HepG2 (cell line): ENCODE data around the gene PRRT2. TPM values are rescaled to one million over a fixed set of nuclear protein-coding genes. Genes with fewer than 3 reads are reported as not detected.
A peak's percentile ranks its signal among the peaks of the same experiment; 100 is the strongest.

Experiments used
- ATAC-seq: fragments of 200-7000 bp; cut with Tn5 transposase; 3 replicates; pipeline ENCODE4 v1.9.1; 2020; ENCODE audit warnings: mild to moderate bottlenecking, moderate library complexity
- BruUV-seq: library from RNA; stranded (reverse); fragments of 400-500 nt; replicated peaks from 2 replicates; lab custom pipeline; 2021; lab: Mats Ljungman, UMichigan
- CTCF ChIA-PET: fragments of 300-600 bp; formaldehyde crosslinking; extraction: SDS; loops from one replicate; lab custom pipeline; 2021; ENCODE audit warnings: low total read pairs, inconsistent platforms, low intra/inter-chr PET ratio; lab: Yijun Ruan, JAX
- POLR2A ChIA-PET: fragments of 350-600 bp; sonication (Branson Sonifier 250); formaldehyde crosslinking; loops from one replicate; lab custom pipeline; 2020; ENCODE audit warnings: antibody characterized with exemption, inconsistent platforms; lab: Yijun Ruan, JAX
- DNase-seq: peaks from one replicate; pipeline ENCODE4 v3.0.0-alpha.2; 2015; ENCODE audit warnings: low spot score
- FAIRE-seq: peaks from 3 replicates; lab custom pipeline; 2011; peaks lifted over from hg19 to GRCh38; lab: Jason Lieb, UNC
- H2AFZ ChIP-seq: one replicate; pipeline ENCODE4 v1.6.1; 2011; ENCODE audit warnings: low read length, inconsistent platforms
- H3K27ac ChIP-seq: fragments of 300-600 bp; 3 replicates; pipeline ENCODE4 v1.8.0; 2011; ENCODE audit warnings: mixed run types, mild to moderate bottlenecking, mixed read lengths, low read length, inconsistent platforms; ENCODE audit not compliant: insufficient read depth; ENCODE audit errors: extremely low read length
- H3K27me3 ChIP-seq, 2 experiments: fragments of 200-600 bp in 1 of 2; 2 replicates in 1 of 2; 3 replicates in 1 of 2; pipeline versions ENCODE4 v1.6.0 to v1.8.0; 2011; ENCODE audit warnings: low read length in 2 of 2, mild to moderate bottlenecking in 2 of 2, moderate library complexity in 2 of 2, inconsistent platforms in 1 of 2; ENCODE audit not compliant: insufficient read depth in 2 of 2, control insufficient read depth in 1 of 2
- H3K36me3 ChIP-seq, 2 experiments: fragments of 200-600 bp in 1 of 2; replicated peaks in 1 of 2; 2 replicates in 1 of 2; 3 replicates in 1 of 2; pipeline versions ENCODE4 v1.5.1 to v1.8.0; 2011; ENCODE audit warnings: low read length in 2 of 2, inconsistent platforms in 1 of 2; ENCODE audit not compliant: insufficient read depth in 2 of 2, control insufficient read depth in 1 of 2
- H3K4me1 ChIP-seq: 2 replicates; pipeline ENCODE4 v1.5.1; 2012; ENCODE audit warnings: low read length, inconsistent platforms; ENCODE audit not compliant: insufficient read depth
- H3K4me2 ChIP-seq: 2 replicates; pipeline ENCODE4 v1.6.0; 2011; ENCODE audit warnings: low read depth, low read length, inconsistent platforms
- H3K4me3 ChIP-seq, 3 experiments: fragments of 200-600 bp in 1 of 3; sonication (generic), shearing (Covaris generic) in 1 of 3; replicated peaks in 1 of 3; 2 replicates each; pipeline ENCODE4 v1.5.1; 2011 to 2016; ENCODE audit warnings: low read length in 3 of 3, inconsistent platforms in 2 of 3, low read depth in 2 of 3, mild to moderate bottlenecking in 2 of 3, control low read depth in 1 of 3, mixed read lengths in 1 of 3; ENCODE audit not compliant: insufficient read depth in 1 of 3
- H3K79me2 ChIP-seq: one replicate; pipeline ENCODE4 v1.6.1; 2011; ENCODE audit warnings: low read length, inconsistent platforms; ENCODE audit not compliant: insufficient read depth
- H3K9ac ChIP-seq: 2 replicates; pipeline ENCODE4 v1.6.0; 2011; ENCODE audit warnings: mild to moderate bottlenecking, low read depth, low read length, inconsistent platforms; ENCODE audit not compliant: insufficient read depth
- H3K9me3 ChIP-seq: 2 replicates; pipeline ENCODE4 v1.5.1; 2012; ENCODE audit warnings: mild to moderate bottlenecking, low read length
- H4K20me1 ChIP-seq: 2 replicates; pipeline ENCODE4 v1.6.0; 2011; ENCODE audit warnings: inconsistent platforms, mild to moderate bottlenecking, low read length, moderate library complexity; ENCODE audit not compliant: insufficient read depth
- FOXM1 ChIP-seq: sonication (generic); formaldehyde crosslinking; IDR thresholded peaks from 2 replicates; pipeline ENCODE4 v1.5.0; 2020; ENCODE audit warnings: missing genetic modification reagents
- MTF2 ChIP-seq: sonication (generic); formaldehyde crosslinking; IDR thresholded peaks from 2 replicates; pipeline ENCODE4 v1.5.0; 2020; ENCODE audit warnings: missing genetic modification reagents, borderline replicate concordance
- NFIB ChIP-seq: sonication (generic); formaldehyde crosslinking; IDR thresholded peaks from 2 replicates; pipeline ENCODE4 v1.9.0; 2021; ENCODE audit warnings: missing genetic modification reagents, mild to moderate bottlenecking, borderline replicate concordance
- NFKB2 ChIP-seq: sonication (generic); formaldehyde crosslinking; IDR thresholded peaks from 2 replicates; pipeline ENCODE4 v1.4.0; 2020; ENCODE audit warnings: missing genetic modification reagents, borderline replicate concordance
- NRL ChIP-seq: sonication (generic); formaldehyde crosslinking; IDR thresholded peaks from 2 replicates; pipeline ENCODE4 v1.5.0; 2020; ENCODE audit warnings: missing genetic modification reagents, mild to moderate bottlenecking, moderate library complexity, borderline replicate concordance
- PCBP2 ChIP-seq: fragments of 200-400 bp; formaldehyde crosslinking; optimal IDR thresholded peaks from 2 replicates; pipeline ENCODE3; 2018; ENCODE audit warnings: low read length, low read depth; ENCODE audit not compliant: poor library complexity, severe bottlenecking
- ZBTB34 ChIP-seq: sonication (generic); formaldehyde crosslinking; IDR thresholded peaks from 2 replicates; pipeline ENCODE4 v1.8.0; 2022; ENCODE audit warnings: mild to moderate bottlenecking, missing genetic modification reagents
- ZNF326 ChIP-seq: sonication (generic); formaldehyde crosslinking; IDR thresholded peaks from 2 replicates; pipeline ENCODE4 v1.4.0; 2020; ENCODE audit warnings: missing genetic modification reagents, borderline replicate concordance
- ZNF430 ChIP-seq: sonication (generic); formaldehyde crosslinking; IDR thresholded peaks from 2 replicates; pipeline ENCODE4 v1.9.0; 2021; ENCODE audit warnings: mild to moderate bottlenecking, missing genetic modification reagents
- ZNF891 ChIP-seq: sonication (generic); formaldehyde crosslinking; IDR thresholded peaks from 2 replicates; pipeline ENCODE4 v1.5.0; 2020; ENCODE audit warnings: mild to moderate bottlenecking, missing genetic modification reagents
- WGBS: methylation state at CpG from one replicate; pipeline ENCODE4 v1.1.6; 2017; ENCODE audit warnings: low lambda C conversion rate; 5-methylcytosine and 5-hydroxymethylcytosine counted together
- in situ Hi-C: cut with HindIII; loops from 2 replicates; pipeline ENCODE4 v1.10.0; 2017; ENCODE audit warnings: low pct_unique_long_range_greater_than_20kb; ENCODE audit not compliant: extremely low pct_ligation_motif_present
- intact Hi-C: fragments of 100-400 bp; cut with micrococcal nuclease; formaldehyde crosslinking; loops from one replicate; pipeline ENCODE4 v1.10.0; 2022; ENCODE audit not compliant: unreplicated experiment
- polyA plus RNA-seq, 8 experiments: library from polyadenylated mRNA; depleted of rRNA in 3 of 8; stranded (reverse) in 7 of 8; unstranded in 1 of 8; fragments of >200 nt; fragmentation: Illumina TruSeq in 4 of 8; extraction: Trizol in 4 of 8; gene quantifications; 2 replicates each; pipeline versions ENCODE4 v1.2.1 to v1.2.3, GENCODE V29; 2011 to 2016; ENCODE audit warnings: low read depth in 4 of 8, missing spikeins in 1 of 8, mixed read lengths in 1 of 8; ENCODE audit not compliant: insufficient read depth in 1 of 8
- total RNA-seq, 5 experiments: library from RNA; depleted of rRNA; stranded (reverse); fragments of >200 nt; fragmentation: Illumina TruSeq; extraction: Trizol; gene quantifications; 2 replicates each; pipeline ENCODE4 v1.2.3, GENCODE V29; 2016; ENCODE audit warnings: low read depth in 1 of 5
- TF ChIP-seq, protein P1 (sequence below): sonication (generic); formaldehyde crosslinking; conservative IDR thresholded peaks from 2 replicates; pipeline ENCODE4 v1.8.1; 2023; ENCODE audit warnings: missing genetic modification reagents

PRRT2 gene
- total and polyA plus RNA-seq, 2 of the 13 experiments (the other 11 are each of a cell fraction or from before 2014, with no cell fraction given) = 0.51 to 1.1 TPM

- Histone ChIP-seq H3K36me3 (peaks cover 1 to 15% of the 10 kb centered on the region in 2 experiments; a peak in 2 of 5 replicates), H3K4me3 (peak overlapping the region in 1 of 3 experiments; percentile 93; a peak in 2 of 6 replicates), H3K27ac (no peak overlapping the region), H2AFZ (no peak overlapping the region), H3K79me2 (peaks cover 22% of the 10 kb centered on the region), H3K4me1 (peaks cover 80% of the 10 kb centered on the region), H4K20me1 (peaks cover 11% of the 10 kb centered on the region; the same call in 1 of the 2 replicates), H3K4me2 (peak overlapping the region; percentile 99; the same call in 1 of the 2 replicates), H3K9ac (peak overlapping the region; percentile 79; the same call in 1 of the 2 replicates)
- in situ Hi-C loops = loop anchor here (25.0 kb wide), 1 partner anchor 847 kb away; the partner anchor contains the start of genes FBRS and PRR14
- ATAC-seq = no peak
- ChIA-PET POLR2A (interaction anchor here (0.6 to 7.0 kb wide), 19 partner anchors 8 to 250 kb away, joined by 3 to 145 read pairs (median 8); partner anchors contain the start of genes ALDOA, ASPHD1, CDIPT and KCTD13), CTCF (interaction anchor here (1.3 kb wide), 1 partner anchor 25 kb away, joined by 4 read pairs; the partner anchor contains the start of gene KIF22)
- FAIRE-seq = no peak
- 84% methylated on average over 39 of the region's 39 CpGs for WGBS
- BruUV-seq = TSS peak; percentile 58
- TF ChIP-seq PCBP2 = peak; percentile 52
- peak; percentile 1; the same call in 1 of the 2 replicates for TF ChIP-seq NFKB2 (CRISPR knock-in tag)
- no peak for TF ChIP-seq ZNF326 (CRISPR knock-in tag)
- 0 out of 2 replicates have a peak, but pooled peaks have one; percentile 20 for TF ChIP-seq MTF2 (CRISPR knock-in tag)
- no peak for TF ChIP-seq FOXM1 (CRISPR knock-in tag)
- TF ChIP-seq NRL = peak; percentile 51; the same call in 1 of the 2 replicates
- 0 out of 2 replicates have a peak, but pooled peaks have one; percentile 13 for TF ChIP-seq ZNF430 (CRISPR knock-in tag)
- 0 out of 2 replicates have a peak, but pooled peaks have one; percentile 25 for TF ChIP-seq ZBTB34
- TF ChIP-seq, protein P1, sequence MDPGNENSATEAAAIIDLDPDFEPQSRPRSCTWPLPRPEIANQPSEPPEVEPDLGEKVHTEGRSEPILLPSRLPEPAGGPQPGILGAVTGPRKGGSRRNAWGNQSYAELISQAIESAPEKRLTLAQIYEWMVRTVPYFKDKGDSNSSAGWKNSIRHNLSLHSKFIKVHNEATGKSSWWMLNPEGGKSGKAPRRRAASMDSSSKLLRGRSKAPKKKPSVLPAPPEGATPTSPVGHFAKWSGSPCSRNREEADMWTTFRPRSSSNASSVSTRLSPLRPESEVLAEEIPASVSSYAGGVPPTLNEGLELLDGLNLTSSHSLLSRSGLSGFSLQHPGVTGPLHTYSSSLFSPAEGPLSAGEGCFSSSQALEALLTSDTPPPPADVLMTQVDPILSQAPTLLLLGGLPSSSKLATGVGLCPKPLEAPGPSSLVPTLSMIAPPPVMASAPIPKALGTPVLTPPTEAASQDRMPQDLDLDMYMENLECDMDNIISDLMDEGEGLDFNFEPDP = no peak
- TF ChIP-seq NFIB (CRISPR knock-in tag) = peak; percentile 71; the same call in 1 of the 2 replicates
- peak; percentile 42; the same call in 1 of the 2 replicates for TF ChIP-seq ZNF891
- TF ChIP-seq, all 625 proteins: peak for 8
- DNase-seq = no peak
- intact Hi-C loops = no loop called here
- Histone ChIP-seq H3K9me3 (no peaks in the 10 kb centered on the region), H3K27me3 (peaks cover 0 to 12% of the 10 kb centered on the region in 2 experiments; a peak in 2 of 5 replicates)
Measured at GRCh38 chr16:29815032-29815721, 3.2 kb downstream of the PRRT2 start.
